Keratinocyte (primary cell): ENCODE data around the gene RPS2. TPM values are rescaled to one million over a fixed set of nuclear protein-coding genes. Genes with fewer than 3 reads are reported as not detected.
"Not testable (repeated sequence)": the region's sequence is repeated elsewhere in the genome, so short reads cannot be mapped to it uniquely, and the experiment has no call there.

ENCODE experiments used
- DNase-seq: peaks from one replicate; pipeline ENCODE4 v3.0.0-alpha.2; 2011; ENCODE audit warnings: low read depth, missing footprints, low spot score
- FAIRE-seq: peaks from 2 replicates; lab custom pipeline; 2011; peaks lifted over from hg19 to GRCh38; lab: Jason Lieb, UNC
- H2AFZ ChIP-seq: 2 replicates; pipeline ENCODE4 v1.6.0; 2012; ENCODE audit warnings: low read length, control low read depth, inconsistent platforms; ENCODE audit not compliant: control insufficient read depth
- H3K27ac ChIP-seq: 2 replicates; pipeline ENCODE4 v1.5.1; 2011; ENCODE audit warnings: low read length; ENCODE audit not compliant: control insufficient read depth, insufficient read depth
- H3K27me3 ChIP-seq: 3 replicates; pipeline ENCODE4 v1.6.0; 2011; ENCODE audit warnings: low read length; ENCODE audit not compliant: control insufficient read depth, insufficient read depth; ENCODE audit errors: extremely low read depth
- H3K36me3 ChIP-seq, 2 experiments: 2 replicates in 1 of 2; 3 replicates in 1 of 2; pipeline ENCODE4 v1.5.1; 2011; ENCODE audit warnings: low read length in 2 of 2, mild to moderate bottlenecking in 1 of 2; ENCODE audit not compliant: control insufficient read depth in 2 of 2, insufficient read depth in 2 of 2; ENCODE audit errors: extremely low read depth in 1 of 2
- H3K4me1 ChIP-seq: 3 replicates; pipeline ENCODE4 v1.5.1; 2011; ENCODE audit warnings: low read length; ENCODE audit not compliant: control insufficient read depth, insufficient read depth; ENCODE audit errors: extremely low read depth
- H3K4me2 ChIP-seq: 3 replicates; pipeline ENCODE4 v1.6.0; 2011; ENCODE audit warnings: low read depth, low read length; ENCODE audit not compliant: control insufficient read depth, insufficient read depth; ENCODE audit errors: extremely low read depth
- H3K4me3 ChIP-seq, 3 experiments: fragments of 200-600 bp in 1 of 3; sonication (generic) in 1 of 3; 2 replicates in 2 of 3; 3 replicates in 1 of 3; pipeline ENCODE4 v1.5.1; 2011 to 2016; ENCODE audit warnings: low read length in 3 of 3, mild to moderate bottlenecking in 3 of 3, control low read depth in 2 of 3, inconsistent platforms in 1 of 3, low read depth in 1 of 3, mixed read lengths in 1 of 3, mixed run types in 1 of 3, moderate library complexity in 1 of 3; ENCODE audit not compliant: control insufficient read depth in 2 of 3, insufficient read depth in 2 of 3; ENCODE audit errors: extremely low read depth in 1 of 3
- H3K79me2 ChIP-seq: 2 replicates; pipeline ENCODE4 v1.6.0; 2012; ENCODE audit warnings: low read length; ENCODE audit not compliant: control insufficient read depth, insufficient read depth
- H3K9ac ChIP-seq: 3 replicates; pipeline ENCODE4 v1.6.0; 2011; ENCODE audit warnings: low read length; ENCODE audit not compliant: control insufficient read depth, insufficient read depth; ENCODE audit errors: extremely low read depth
- H3K9me1 ChIP-seq: 3 replicates; pipeline ENCODE4 v1.6.0; 2011; ENCODE audit warnings: low read length; ENCODE audit not compliant: control insufficient read depth, insufficient read depth; ENCODE audit errors: extremely low read depth
- H3K9me3 ChIP-seq: 2 replicates; pipeline ENCODE4 v1.5.1; 2012; ENCODE audit warnings: low read depth, low read length; ENCODE audit not compliant: control insufficient read depth
- H4K20me1 ChIP-seq: 3 replicates; pipeline ENCODE4 v1.6.0; 2011; ENCODE audit warnings: low read length; ENCODE audit not compliant: control insufficient read depth, insufficient read depth; ENCODE audit errors: extremely low read depth
- CTCF ChIP-seq, 3 experiments: IDR thresholded peaks in 1 of 3; conservative IDR thresholded peaks in 1 of 3; optimal IDR thresholded peaks in 1 of 3; 2 replicates in 2 of 3; 3 replicates in 1 of 3; pipeline versions ENCODE3 to v1.5.1; 2011; ENCODE audit warnings: low read length in 3 of 3, mild to moderate bottlenecking in 3 of 3, moderate library complexity in 2 of 3, control low read depth in 1 of 3, inconsistent platforms in 1 of 3; ENCODE audit not compliant: insufficient read depth in 2 of 3; ENCODE audit errors: extremely low read depth in 1 of 3
- EZH2 ChIP-seq: IDR thresholded peaks from one replicate; pipeline ENCODE4 v1.6.1; 2012; ENCODE audit warnings: inconsistent platforms, mild to moderate bottlenecking, low read length, moderate library complexity
- dilution Hi-C: fragments of 300-500 bp; cut with MboI; formaldehyde crosslinking; loops from one replicate; pipeline ENCODE4 v1.7.0; 2020; ENCODE audit warnings: low sequenced_read_pairs; ENCODE audit not compliant: extremely low pct_ligation_motif_present
- polyA plus RNA-seq, 5 experiments: library from polyadenylated mRNA; depleted of rRNA in 3 of 5; stranded (reverse) in 3 of 5; stranded (forward) in 1 of 5; unstranded in 1 of 5; fragments of >200 nt; gene quantifications; 1 replicate in 1 of 5; 2 replicates in 3 of 5; 3 replicates in 1 of 5; pipeline versions ENCODE4 v1.2.1 to v1.2.3, GENCODE V29; 2011 to 2012; ENCODE audit warnings: missing spikeins in 2 of 5, low read depth in 1 of 5, low replicate concordance in 1 of 5

The RPS2 gene
- polyA plus RNA-seq, 1 donor (not counting 4 experiments of a cell fraction or from before 2014, with no cell fraction given): 3,573 TPM

GRCh38 chr16:1959269-1960039 is 5.2 kb downstream of the RPS2 start, which contains the start of gene NDUFB10:
Gene NDUFB10, plus strand, starts transcription at chr16:1959538. Its CDS starts 87 bp downstream, at chr16:1959625.
- Histone ChIP-seq H3K36me3 (peaks cover 17 to 28% of the 10 kb centered on the region in 2 experiments), H3K27ac (peak within 1 kb of the TSS; percentile 70), H3K79me2 (peaks cover 40% of the 10 kb centered on the region), H4K20me1 (peaks cover 28% of the 10 kb centered on the region), H3K9me3 (no peaks in the 10 kb centered on the region), H3K4me3 (peak within 1 kb of the TSS; percentile 84 to 91 (median 85)), H3K27me3 (no peaks in the 10 kb centered on the region), H3K9ac (peak within 1 kb of the TSS; percentile 88), H3K4me1 (peaks cover 33% of the 10 kb centered on the region), H3K9me1 (peaks cover 3% of the 10 kb centered on the region), H3K4me2 (peak within 1 kb of the TSS; percentile 84), H2AFZ (peak within 1 kb of the TSS; percentile 85)
- dilution Hi-C loops: no loop called here
- FAIRE-seq (no peak), DNase-seq (no peak)
- TF ChIP-seq CTCF (optimal IDR thresholded peaks at IDR 0.05 in 1 of 3, IDR thresholded peaks at IDR 0.05 in 1 of 3, conservative IDR thresholded peaks at IDR 0.05 in 1 of 3; ENCODE audit: extremely low read depth in 1 of 3, insufficient read depth in 2 of 3, low read length in 3 of 3): peak; percentile 35 to 72 (median 54)
- TF ChIP-seq EZH2: no peak

DNA sequence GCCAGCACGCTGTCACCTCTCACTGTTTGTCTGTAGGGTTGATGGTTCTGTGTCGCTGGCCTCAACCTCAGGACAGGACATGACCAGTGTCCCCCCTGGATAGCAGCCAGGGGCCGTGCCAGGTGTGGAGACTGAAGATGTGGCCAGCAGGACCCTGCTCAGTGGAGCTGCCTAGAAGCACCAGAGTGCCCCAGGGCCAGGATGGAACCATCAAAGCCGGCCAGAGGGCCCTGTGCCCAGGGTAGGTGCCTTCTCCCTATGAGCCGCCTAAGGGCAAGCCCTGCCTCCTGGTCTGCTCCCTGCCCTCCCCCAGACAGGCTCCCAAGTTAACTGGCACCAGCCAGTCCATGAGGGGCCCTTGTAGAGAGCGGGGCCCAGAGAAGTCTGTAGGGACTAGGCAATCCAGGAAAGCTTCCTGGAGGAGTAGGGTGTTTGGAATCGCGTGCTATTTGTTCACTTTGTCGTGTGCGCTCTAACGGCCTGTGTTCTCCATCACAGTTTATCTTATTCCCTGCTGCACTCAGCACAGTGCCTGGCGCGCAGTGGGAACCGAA is 5.8 kb downstream of the RPS2 start:
- DNase-seq: no peak
- H3K9ac ChIP-seq: peak overlapping the region; percentile 88

DNA sequence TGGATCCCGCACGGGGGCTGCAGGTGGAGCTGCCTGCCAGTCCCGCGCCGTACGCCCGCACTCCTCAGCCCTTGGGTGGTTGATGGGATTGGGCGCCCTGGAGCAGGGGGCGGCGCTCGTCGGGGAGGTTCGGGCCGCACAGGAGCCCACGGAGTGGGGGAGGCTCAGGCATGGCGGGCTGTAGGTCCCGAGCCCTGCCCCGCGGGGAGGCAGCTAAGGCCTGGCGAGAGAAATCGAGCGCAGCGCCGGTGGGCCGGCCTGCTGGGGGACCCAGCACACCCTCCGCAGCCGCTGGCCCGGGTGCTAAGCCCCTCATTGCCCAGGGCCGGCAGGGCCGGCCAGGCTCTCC is 6.5 kb downstream of the RPS2 start:
- H3K79me2 ChIP-seq: peaks cover 27% of the 10 kb centered on the region
- peaks cover 10 to 18% of the 10 kb centered on the region in 2 experiments for H3K36me3 ChIP-seq
- H3K27me3 ChIP-seq, H3K9me3 ChIP-seq, DNase-seq, H3K4me2 ChIP-seq, H3K27ac ChIP-seq, H3K9me1 ChIP-seq, FAIRE-seq, H2AFZ ChIP-seq, dilution Hi-C loops, H3K4me3 ChIP-seq, H3K9ac ChIP-seq: not testable (repeated sequence)
- peaks cover 19% of the 10 kb centered on the region for H4K20me1 ChIP-seq
- H3K4me1 ChIP-seq: peaks cover 30% of the 10 kb centered on the region

More for the DNA sequence above, 5.8 kb downstream of the RPS2 start:
- dilution Hi-C loops: no loop called here
- peaks cover 15 to 25% of the 10 kb centered on the region in 2 experiments for H3K36me3 ChIP-seq
- H3K4me2 ChIP-seq: peak overlapping the region; percentile 84
- H3K27ac ChIP-seq: no peak overlapping the region
- peaks cover 26% of the 10 kb centered on the region for H4K20me1 ChIP-seq
- TF ChIP-seq EZH2 (no peak), CTCF (optimal IDR thresholded peaks at IDR 0.05 in 1 of 3, IDR thresholded peaks at IDR 0.05 in 1 of 3, conservative IDR thresholded peaks at IDR 0.05 in 1 of 3; ENCODE audit: extremely low read depth in 1 of 3, insufficient read depth in 2 of 3, low read length in 3 of 3) (no peak)
- peaks cover 33% of the 10 kb centered on the region for H3K4me1 ChIP-seq
- H3K9me1 ChIP-seq: peaks cover 3% of the 10 kb centered on the region
- no peaks in the 10 kb centered on the region for H3K27me3 ChIP-seq
- no peaks in the 10 kb centered on the region for H3K9me3 ChIP-seq
- FAIRE-seq: no peak
- peaks cover 34% of the 10 kb centered on the region for H3K79me2 ChIP-seq
- H3K4me3 ChIP-seq: peak overlapping the region in 1 of 3 experiments; percentile 84
- peak overlapping the region; percentile 85 for H2AFZ ChIP-seq
